ENCODE data around the gene EML1.

Gene EML1

DNA sequence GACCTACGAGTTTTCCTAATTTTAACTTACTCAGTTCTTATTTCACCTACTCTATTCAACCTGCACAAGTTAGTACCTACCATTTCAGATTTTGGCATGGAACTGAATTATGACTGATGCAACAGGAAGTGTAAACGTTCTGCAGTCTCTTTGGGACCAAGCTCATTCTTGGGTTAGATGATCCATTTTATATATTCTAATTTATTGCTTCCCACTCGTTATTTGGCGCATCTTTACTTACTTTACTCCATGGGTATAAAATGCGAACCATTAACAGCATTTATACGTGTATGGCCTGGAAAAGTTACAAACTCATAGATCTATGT lies 1.0 kb upstream of the EML1 start:
- TF ChIP-seq, protein P1, sequence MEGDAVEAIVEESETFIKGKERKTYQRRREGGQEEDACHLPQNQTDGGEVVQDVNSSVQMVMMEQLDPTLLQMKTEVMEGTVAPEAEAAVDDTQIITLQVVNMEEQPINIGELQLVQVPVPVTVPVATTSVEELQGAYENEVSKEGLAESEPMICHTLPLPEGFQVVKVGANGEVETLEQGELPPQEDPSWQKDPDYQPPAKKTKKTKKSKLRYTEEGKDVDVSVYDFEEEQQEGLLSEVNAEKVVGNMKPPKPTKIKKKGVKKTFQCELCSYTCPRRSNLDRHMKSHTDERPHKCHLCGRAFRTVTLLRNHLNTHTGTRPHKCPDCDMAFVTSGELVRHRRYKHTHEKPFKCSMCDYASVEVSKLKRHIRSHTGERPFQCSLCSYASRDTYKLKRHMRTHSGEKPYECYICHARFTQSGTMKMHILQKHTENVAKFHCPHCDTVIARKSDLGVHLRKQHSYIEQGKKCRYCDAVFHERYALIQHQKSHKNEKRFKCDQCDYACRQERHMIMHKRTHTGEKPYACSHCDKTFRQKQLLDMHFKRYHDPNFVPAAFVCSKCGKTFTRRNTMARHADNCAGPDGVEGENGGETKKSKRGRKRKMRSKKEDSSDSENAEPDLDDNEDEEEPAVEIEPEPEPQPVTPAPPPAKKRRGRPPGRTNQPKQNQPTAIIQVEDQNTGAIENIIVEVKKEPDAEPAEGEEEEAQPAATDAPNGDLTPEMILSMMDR (IDR thresholded peaks at IDR 0.05; ENCODE audit: low read depth, low read length) = no peak
- DNase-seq (ENCODE audit: extremely low read depth, low read depth) = no peak

GRCh38 chr14:99792551-99793212 lies 531 bp upstream of the EML1 start:
- no peak for DNase-seq (ENCODE audit: extremely low read depth, low read depth)
- TF ChIP-seq, protein P1 (IDR thresholded peaks at IDR 0.05; ENCODE audit: low read depth, low read length) = no peak

- TF ChIP-seq, protein P1 (IDR thresholded peaks at IDR 0.05; ENCODE audit: low read depth, low read length) = no peak
- no peak for DNase-seq (ENCODE audit: extremely low read depth, low read depth)
Measured at GRCh38 chr14:99794151-99794780, 1.1 kb downstream of the EML1 start.

DNA sequence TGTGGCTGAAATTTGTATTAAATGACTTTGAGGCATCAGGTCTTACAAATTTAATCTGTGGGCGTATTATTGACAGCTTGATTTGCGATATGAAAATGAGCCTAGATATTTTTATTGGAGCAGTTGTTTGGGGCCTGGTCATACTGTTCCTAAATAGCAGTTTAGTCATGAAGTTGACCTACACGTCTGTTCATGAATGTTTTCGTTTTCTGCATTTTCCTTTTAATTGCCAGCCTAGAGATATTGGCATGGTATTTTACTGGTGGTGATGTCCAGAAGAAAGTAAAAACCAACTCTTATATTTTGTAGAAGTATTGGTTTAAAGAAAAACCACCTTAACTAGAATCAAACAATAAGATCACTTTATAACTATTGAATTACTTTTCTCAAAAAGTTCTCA lies 1.8 kb downstream of the EML1 start:
- TF ChIP-seq, protein P1 (IDR thresholded peaks at IDR 0.05; ENCODE audit: low read depth, low read length) = no peak
- no peak for DNase-seq (ENCODE audit: extremely low read depth, low read depth)

GRCh38 chr14:99797231-99797630 lies 4.0 kb downstream of the EML1 start:
- TF ChIP-seq, protein P1 (IDR thresholded peaks at IDR 0.05; ENCODE audit: low read depth, low read length) = no peak
- DNase-seq (ENCODE audit: extremely low read depth, low read depth) = no peak

DNA sequence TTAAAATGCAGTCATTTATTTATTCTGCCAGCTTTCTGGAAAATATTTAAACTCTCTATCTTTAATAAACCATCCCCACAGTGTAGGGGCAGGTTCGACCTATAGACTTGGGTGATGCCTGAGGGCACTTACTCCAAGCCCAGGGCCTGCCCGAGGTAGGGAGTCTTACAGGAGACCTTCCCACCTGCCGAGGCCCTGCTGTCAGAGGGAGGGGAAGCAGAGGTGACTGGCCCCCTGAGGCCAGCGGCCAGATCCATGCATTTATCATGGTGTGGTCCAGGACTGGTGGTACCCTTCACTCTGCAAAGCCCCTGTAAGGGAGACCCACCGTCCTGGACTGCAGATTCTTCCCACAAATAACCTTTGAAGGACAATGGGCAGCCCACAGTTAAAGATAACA lies 7.6 kb downstream of the EML1 start:
- TF ChIP-seq, protein P1 (IDR thresholded peaks at IDR 0.05; ENCODE audit: low read depth, low read length) = no peak
- no peak for DNase-seq (ENCODE audit: extremely low read depth, low read depth)

GRCh38 chr14:99802301-99803105 lies 9.3 kb downstream of the EML1 start:
- no peak for DNase-seq (ENCODE audit: extremely low read depth, low read depth)
- TF ChIP-seq, protein P1 (IDR thresholded peaks at IDR 0.05; ENCODE audit: low read depth, low read length) = no peak

Measured in AG09319 (cell line).